ENCODE measurements around the gene RARA.

Gene RARA

DNA sequence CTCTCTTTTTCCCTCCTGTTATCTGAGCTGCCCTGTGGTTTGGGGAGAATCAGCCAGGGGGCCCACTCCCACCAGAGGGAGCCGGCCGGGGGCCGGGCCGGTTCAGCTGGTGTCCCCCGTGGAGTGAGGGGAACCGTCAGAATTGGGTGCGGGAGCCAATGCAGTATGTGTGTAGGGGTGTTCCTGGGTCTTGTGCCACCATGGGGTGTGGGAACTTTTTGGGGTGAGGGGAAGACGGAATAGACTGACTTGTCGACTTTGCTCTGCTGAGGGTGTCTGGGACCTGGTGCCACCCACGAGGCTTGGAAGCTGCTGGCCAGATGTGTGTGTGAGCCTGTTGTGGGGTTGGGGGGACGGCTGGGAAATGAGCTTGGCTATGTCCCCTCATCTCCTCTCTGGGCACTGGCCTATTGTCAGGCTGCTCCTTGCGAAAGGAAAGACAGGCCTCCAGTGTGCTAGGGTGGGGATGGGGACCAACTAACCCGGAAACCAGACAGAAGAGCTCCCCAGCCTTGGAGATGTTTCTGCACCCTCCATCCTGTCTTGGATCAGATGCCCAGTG lies 9.9 kb downstream of the RARA start:
- peak overlapping the region; percentile 95 for H3K4me3 ChIP-seq (ENCODE audit: low read length, poor library complexity, severe bottlenecking)
- no peaks in the 10 kb centered on the region for H3K9me2 ChIP-seq (replicated peaks; ENCODE audit: low read depth, low read length)
- peaks cover 20% of the 10 kb centered on the region for H4K20me1 ChIP-seq (ENCODE audit: insufficient read depth, low read length, poor library complexity, severe bottlenecking)
- peaks cover 83% of the 10 kb centered on the region for H3K4me1 ChIP-seq (ENCODE audit: insufficient read depth, low read length, poor library complexity, severe bottlenecking)
- no peak for TF ChIP-seq EZH2phosphoT487 (IDR thresholded peaks at IDR 0.05; ENCODE audit: borderline replicate concordance)
- TF ChIP-seq, protein P1, sequence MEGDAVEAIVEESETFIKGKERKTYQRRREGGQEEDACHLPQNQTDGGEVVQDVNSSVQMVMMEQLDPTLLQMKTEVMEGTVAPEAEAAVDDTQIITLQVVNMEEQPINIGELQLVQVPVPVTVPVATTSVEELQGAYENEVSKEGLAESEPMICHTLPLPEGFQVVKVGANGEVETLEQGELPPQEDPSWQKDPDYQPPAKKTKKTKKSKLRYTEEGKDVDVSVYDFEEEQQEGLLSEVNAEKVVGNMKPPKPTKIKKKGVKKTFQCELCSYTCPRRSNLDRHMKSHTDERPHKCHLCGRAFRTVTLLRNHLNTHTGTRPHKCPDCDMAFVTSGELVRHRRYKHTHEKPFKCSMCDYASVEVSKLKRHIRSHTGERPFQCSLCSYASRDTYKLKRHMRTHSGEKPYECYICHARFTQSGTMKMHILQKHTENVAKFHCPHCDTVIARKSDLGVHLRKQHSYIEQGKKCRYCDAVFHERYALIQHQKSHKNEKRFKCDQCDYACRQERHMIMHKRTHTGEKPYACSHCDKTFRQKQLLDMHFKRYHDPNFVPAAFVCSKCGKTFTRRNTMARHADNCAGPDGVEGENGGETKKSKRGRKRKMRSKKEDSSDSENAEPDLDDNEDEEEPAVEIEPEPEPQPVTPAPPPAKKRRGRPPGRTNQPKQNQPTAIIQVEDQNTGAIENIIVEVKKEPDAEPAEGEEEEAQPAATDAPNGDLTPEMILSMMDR (conservative IDR thresholded peaks at IDR 0.05; ENCODE audit: low read length): no peak; the same call in 1 of the 2 replicates
- peaks cover 5% of the 10 kb centered on the region; the same call in 1 of the 2 replicates for H3F3A ChIP-seq (ENCODE audit: low read depth)
- H3K9ac ChIP-seq (ENCODE audit: low read depth, low read length, poor library complexity, severe bottlenecking): peak overlapping the region; percentile 82
- peak overlapping the region; percentile 97 for H3K4me2 ChIP-seq (ENCODE audit: low read depth, low read length, poor library complexity, severe bottlenecking)
- no peak overlapping the region for H2AFZ ChIP-seq (ENCODE audit: low read length)
- H3K27me3 ChIP-seq (ENCODE audit: insufficient read depth, low read length, poor library complexity, severe bottlenecking): no peaks in the 10 kb centered on the region
- H3K79me2 ChIP-seq (ENCODE audit: insufficient read depth, low read length): peaks cover 56% of the 10 kb centered on the region
- H3K9me3 ChIP-seq (ENCODE audit: insufficient read depth, low read depth, low read length): no peaks in the 10 kb centered on the region
- no peaks in the 10 kb centered on the region for H3K36me3 ChIP-seq (ENCODE audit: insufficient read depth, low read length)

GRCh38 chr17:40319651-40320540 lies 10.9 kb downstream of the RARA start:
- no peaks in the 10 kb centered on the region for H3K9me2 ChIP-seq (replicated peaks; ENCODE audit: low read depth, low read length)
- H3K4me3 ChIP-seq (ENCODE audit: low read length, poor library complexity, severe bottlenecking): peak overlapping the region; percentile 95
- H3K9ac ChIP-seq (ENCODE audit: low read depth, low read length, poor library complexity, severe bottlenecking): peak overlapping the region; percentile 82
- H3K27me3 ChIP-seq (ENCODE audit: insufficient read depth, low read length, poor library complexity, severe bottlenecking): no peaks in the 10 kb centered on the region
- no peak overlapping the region for H2AFZ ChIP-seq (ENCODE audit: low read length)
- no peaks in the 10 kb centered on the region for H3K36me3 ChIP-seq (ENCODE audit: insufficient read depth, low read length)
- TF ChIP-seq, protein P1 (conservative IDR thresholded peaks at IDR 0.05; ENCODE audit: low read length): no peak
- no peak for TF ChIP-seq EZH2phosphoT487 (IDR thresholded peaks at IDR 0.05; ENCODE audit: borderline replicate concordance)
- H3K4me1 ChIP-seq (ENCODE audit: insufficient read depth, low read length, poor library complexity, severe bottlenecking): peaks cover 87% of the 10 kb centered on the region
- H3K79me2 ChIP-seq (ENCODE audit: insufficient read depth, low read length): peaks cover 66% of the 10 kb centered on the region
- no peaks in the 10 kb centered on the region for H3K9me3 ChIP-seq (ENCODE audit: insufficient read depth, low read depth, low read length)
- peaks cover 20% of the 10 kb centered on the region for H4K20me1 ChIP-seq (ENCODE audit: insufficient read depth, low read length, poor library complexity, severe bottlenecking)
- peaks cover 5% of the 10 kb centered on the region; the same call in 1 of the 2 replicates for H3F3A ChIP-seq (ENCODE audit: low read depth)
- H3K4me2 ChIP-seq (ENCODE audit: low read depth, low read length, poor library complexity, severe bottlenecking): peak overlapping the region; percentile 97

- Histone ChIP-seq H3K36me3 (ENCODE audit: insufficient read depth, low read length) (no peaks in the 10 kb centered on the region), H3K9me2 (replicated peaks; ENCODE audit: low read depth, low read length) (no peaks in the 10 kb centered on the region), H3K9me3 (ENCODE audit: insufficient read depth, low read depth, low read length) (no peaks in the 10 kb centered on the region), H3K4me1 (ENCODE audit: insufficient read depth, low read length, poor library complexity, severe bottlenecking) (peaks cover 85% of the 10 kb centered on the region), H3K4me3 (ENCODE audit: low read length, poor library complexity, severe bottlenecking) (peak overlapping the region; percentile 95), H2AFZ (ENCODE audit: low read length) (no peak overlapping the region), H3K79me2 (ENCODE audit: insufficient read depth, low read length) (peaks cover 74% of the 10 kb centered on the region), H3K4me2 (ENCODE audit: low read depth, low read length, poor library complexity, severe bottlenecking) (peak overlapping the region; percentile 97), H3F3A (ENCODE audit: low read depth) (no peaks in the 10 kb centered on the region), H3K27me3 (ENCODE audit: insufficient read depth, low read length, poor library complexity, severe bottlenecking) (no peaks in the 10 kb centered on the region), H4K20me1 (ENCODE audit: insufficient read depth, low read length, poor library complexity, severe bottlenecking) (peaks cover 28% of the 10 kb centered on the region), H3K9ac (ENCODE audit: low read depth, low read length, poor library complexity, severe bottlenecking) (peak overlapping the region; percentile 82)
- TF ChIP-seq EZH2phosphoT487 (IDR thresholded peaks at IDR 0.05; ENCODE audit: borderline replicate concordance): no peak
- TF ChIP-seq, protein P1 (conservative IDR thresholded peaks at IDR 0.05; ENCODE audit: low read length): no peak
Measured at GRCh38 chr17:40320756-40321523, 12.0 kb downstream of the RARA start.
